GM18499 (cell line): ENCODE results near the gene KANK3.

Experiments
- ATAC-seq: cut with Tn5 transposase; IDR thresholded peaks from one replicate; pipeline ENCODE4 v1.9.1; 2021; ENCODE audit warnings: moderate number of reproducible peaks; ENCODE audit not compliant: insufficient read depth, unreplicated experiment

Gene KANK3

GRCh38 chr19:8340341-8341096 is 2.5 kb downstream of the KANK3 start:
- no peak for ATAC-seq

DNA sequence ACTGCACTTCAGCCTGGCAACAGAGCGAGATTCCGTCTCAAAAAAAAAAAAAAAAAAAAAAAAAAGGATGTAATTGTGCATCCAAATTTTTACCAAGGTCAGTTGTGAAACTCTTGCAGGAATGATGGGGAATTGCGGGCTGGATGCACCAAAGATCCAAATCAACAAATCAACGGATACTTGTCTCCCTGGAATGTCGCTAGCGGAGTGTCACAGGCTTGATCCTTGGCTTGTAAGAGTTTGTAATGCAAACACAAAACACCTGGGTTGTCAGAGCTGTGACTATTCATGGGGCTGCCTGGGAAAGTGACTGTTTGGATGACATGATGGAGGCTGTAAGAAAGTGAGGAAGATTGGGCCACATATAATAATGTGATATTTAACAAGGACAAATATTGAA is 4.2 kb downstream of the KANK3 start:
- no peak for ATAC-seq

- no peak for ATAC-seq
These were observed 5.3 kb downstream of the KANK3 start for GRCh38 chr19:8337728-8338127.

GRCh38 chr19:8336660-8337059 is 6.4 kb downstream of the KANK3 start:
- no peak for ATAC-seq

DNA sequence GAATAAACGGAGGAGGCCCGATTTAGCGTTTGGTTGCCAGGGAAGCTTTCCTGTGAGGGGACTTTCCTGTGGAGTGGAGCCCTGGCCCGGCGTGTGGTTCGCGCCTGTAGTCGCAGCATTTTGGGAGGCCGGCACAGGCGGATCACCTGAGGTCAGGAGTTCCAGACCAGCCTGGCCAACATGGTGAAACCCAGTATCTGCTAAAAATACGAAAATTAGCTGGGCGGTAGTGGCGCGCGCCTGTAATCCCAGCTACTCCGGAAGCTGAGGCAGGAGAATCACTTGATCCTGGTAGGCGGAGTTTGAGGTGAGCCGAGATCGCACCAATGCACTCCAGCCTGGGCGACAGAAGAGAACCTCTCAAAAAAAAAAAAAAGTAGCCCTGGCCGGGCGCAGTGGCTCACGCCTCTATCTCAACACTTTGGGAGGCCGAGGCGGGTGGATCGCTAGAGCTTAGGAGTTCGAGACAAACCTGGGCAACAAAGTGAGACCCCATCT is 6.9 kb downstream of the KANK3 start:
- no peak for ATAC-seq

DNA sequence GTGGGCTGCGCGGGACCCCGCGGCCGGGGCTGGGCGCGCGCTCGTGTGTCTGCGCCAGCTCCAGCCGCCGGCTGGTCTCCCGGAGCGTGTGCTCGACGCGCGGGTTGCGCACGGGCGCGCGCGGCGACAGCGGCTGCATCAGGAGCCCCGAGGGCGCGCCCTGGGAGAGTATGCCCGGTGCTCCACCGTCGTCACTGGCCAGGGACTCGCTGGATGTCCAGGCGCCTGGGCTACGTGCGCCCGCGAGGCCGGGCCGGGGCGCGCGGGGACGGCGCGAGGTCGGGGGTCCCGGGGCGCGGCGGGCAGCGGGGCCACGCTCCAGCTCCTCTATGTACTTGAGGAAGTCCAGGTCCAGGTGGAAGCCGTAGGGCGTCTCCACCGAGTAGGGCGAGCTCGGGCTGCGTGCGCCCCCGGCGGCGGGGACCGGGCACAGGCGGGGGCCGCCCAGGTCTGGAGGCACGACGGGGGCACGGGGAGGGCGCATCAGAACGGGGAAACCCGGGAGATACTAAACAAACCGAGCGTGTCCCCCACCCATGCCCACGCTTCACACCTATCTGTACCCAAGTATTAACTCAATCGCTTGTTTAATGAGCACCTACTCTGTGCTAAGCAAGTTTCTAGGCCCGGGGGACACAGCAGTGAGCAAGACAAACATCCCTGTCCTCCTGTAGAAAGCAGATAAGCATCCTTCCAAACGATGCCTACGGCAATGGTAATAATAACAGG is 7.6 kb downstream of the KANK3 start:
- no peak for ATAC-seq

GRCh38 chr19:8334458-8335342 is 8.4 kb downstream of the KANK3 start:
- ATAC-seq, result no peak

DNA sequence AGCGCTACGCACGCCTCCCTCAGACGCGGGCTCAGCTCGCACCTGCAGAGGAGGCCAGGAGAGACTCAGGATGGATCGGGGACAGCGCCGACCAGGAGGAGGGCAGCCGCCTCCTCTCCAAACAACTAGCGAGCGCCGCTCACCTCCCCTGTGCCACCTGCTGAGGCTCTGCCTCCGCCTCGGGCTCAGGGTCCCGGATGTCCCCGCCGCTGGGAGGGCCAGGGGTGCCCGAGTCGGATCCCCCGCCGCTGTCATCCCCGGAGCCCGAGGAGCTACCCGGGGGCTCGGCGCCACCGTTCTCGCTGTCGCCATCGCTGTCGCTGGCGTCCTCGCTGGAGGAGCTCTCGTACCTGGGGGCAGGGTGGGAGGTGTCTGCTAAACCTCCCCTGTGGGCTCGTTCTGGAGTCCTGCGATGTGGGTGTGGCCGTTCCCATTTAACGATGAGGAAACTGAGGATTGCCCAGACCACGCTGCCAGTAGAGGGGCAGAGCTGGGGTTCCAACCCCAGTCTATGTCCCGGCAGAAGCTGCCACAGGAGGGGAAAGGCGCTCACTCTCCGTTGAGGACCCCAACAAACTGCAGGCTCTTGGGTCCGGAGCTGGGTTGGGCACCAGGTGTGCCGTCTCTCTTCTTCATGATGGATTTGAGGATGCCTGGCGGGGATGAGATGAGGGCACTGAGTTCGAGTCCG is 9.2 kb downstream of the KANK3 start:
- ATAC-seq, result no peak

GRCh38 chr19:8332976-8333766 is 9.9 kb downstream of the KANK3 start:
- no peak for ATAC-seq

DNA sequence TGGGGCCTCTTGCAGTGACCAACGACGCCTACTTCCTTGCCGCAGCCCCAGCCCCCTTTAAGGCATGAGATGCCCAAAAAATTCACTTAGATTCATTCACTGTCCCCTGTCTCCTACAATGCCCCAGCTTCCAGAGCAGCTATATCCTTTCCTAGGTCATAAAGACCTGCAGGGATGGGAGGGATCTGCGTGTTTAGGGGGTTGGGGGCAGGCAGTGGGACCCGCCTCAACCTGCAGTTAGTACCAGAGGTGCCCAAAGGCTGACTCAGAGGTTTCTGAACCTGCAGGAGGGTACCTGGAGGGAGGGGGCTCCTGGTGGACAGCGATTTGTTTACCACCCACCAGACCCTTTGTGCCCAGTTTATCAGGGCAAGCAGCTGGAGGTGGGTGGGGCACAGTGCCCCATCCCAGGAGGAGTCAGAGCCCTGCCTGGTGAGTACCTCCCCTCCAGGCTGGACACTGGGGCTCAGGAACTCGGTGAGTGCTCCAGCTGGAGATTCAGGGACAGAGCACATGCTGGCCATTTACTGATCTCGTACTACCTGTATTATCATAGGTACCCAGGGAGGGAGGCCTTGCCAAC is 11.7 kb downstream of the KANK3 start:
- no peak for ATAC-seq

- no peak for ATAC-seq
These were observed 13.1 kb downstream of the KANK3 start for GRCh38 chr19:8329996-8330395.

DNA sequence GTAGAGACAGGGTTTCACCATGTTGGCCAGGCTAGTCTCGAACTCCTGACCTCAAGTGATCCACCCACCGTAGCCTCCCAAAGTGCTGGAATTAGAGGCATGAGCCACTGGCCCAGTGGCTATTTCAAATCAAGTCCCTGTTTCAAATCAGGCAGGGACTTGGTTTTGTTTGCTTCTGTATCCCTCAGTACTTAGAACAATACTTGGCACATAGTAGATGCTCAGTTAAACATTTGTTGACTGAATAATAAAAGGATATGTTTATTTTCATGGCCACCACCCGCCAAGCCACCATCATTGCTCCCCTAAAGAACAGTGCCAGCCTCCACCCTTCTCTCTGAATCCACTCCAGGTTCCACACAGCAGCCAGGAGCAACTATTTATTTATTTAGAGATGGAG is 17.6 kb downstream of the KANK3 start:
- ATAC-seq, result no peak

GRCh38 chr19:8324186-8325050 is 18.6 kb downstream of the KANK3 start:
- ATAC-seq, result no peak

GRCh38 chr19:8323781-8324185 is 19.3 kb downstream of the KANK3 start:
- ATAC-seq, result no peak

- no peak for ATAC-seq
These were observed 20.4 kb downstream of the KANK3 start for GRCh38 chr19:8322638-8322997.

- ATAC-seq, result no peak
These were observed 20.9 kb downstream of the KANK3 start for GRCh38 chr19:8321986-8322637.

DNA sequence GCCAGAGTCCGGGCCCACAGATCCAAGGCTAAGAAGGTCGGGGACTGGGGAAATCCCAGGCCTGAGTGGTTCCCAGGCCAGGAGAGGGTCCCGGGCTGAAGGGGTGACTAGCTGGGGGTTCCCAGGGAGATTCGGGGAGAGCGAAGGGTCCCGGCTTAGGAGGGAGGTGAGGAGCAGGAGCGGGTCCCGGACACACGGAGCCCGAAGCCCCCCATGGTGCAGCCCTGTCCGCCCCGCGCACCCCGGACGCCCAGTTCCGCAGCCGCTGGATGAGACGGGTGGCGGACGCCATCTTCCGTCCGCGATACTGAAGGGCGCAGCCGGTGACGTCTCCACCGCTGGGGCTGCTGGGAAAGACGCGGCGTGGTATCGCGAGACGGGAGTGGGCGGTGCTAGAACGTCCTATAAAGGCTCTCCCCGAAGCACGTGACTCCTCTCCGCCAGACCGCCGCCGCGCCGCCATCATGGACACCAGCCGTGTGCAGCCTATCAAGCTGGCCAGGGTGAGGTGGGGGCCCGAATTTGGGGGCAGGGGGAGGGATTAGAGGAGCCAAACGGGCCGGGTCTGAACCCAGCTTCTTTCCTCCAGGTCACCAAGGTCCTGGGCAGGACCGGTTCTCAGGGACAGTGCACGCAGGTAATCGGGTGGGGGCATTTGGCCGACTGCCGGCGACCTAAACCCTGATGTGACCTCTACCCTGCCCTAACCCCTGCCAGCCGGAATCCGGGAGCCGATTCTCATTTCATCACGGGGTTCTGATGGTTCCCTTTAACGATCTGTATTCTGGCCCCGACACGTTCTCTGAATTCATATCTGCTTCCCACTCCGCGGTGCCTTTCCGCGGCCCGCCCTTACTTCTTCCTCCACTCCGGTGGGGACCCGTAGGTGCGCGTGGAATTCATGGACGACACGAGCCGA is 21.7 kb downstream of the KANK3 start, which contains the start of the genes NDUFA7 and RPS28:
Gene NDUFA7 (minus strand): TSS at position 309 of the 919 bp plus-strand sequence. CDS start 17 bp downstream, at position 292.
Gene RPS28 (plus strand): TSS at position 430 of the 919 bp plus-strand sequence. CDS start 35 bp downstream, at position 465.
- ATAC-seq, result no peak
